Stimulated activated CD8-positive, alpha-beta memory T cell treated with anti-CD3 and anti-CD28 coated beads, Interleukin-2, amount 100 ng/mL, for 1 hour (primary cell): ENCODE data around the gene CREB3L2.
"Not testable (repeated sequence)": the region's sequence is repeated elsewhere in the genome, so short reads cannot be mapped to it uniquely, and the experiment has no call there.

Source experiments
- DNase-seq, 2 donors: peaks; one replicate each; pipeline ENCODE4 v3.0.0-alpha.2; 2020; ENCODE audit warnings: low read depth in 2 of 2

The CREB3L2 gene

GRCh38 chr7:137933270-137934017 is 68.4 kb downstream of the CREB3L2 start:
- no peak for DNase-seq

- DNase-seq: no peak
These were observed 69.0 kb downstream of the CREB3L2 start for GRCh38 chr7:137932881-137933269.

GRCh38 chr7:137931823-137932222 is 70.1 kb downstream of the CREB3L2 start:
- DNase-seq: no peak

- no peak for DNase-seq
These were observed 71.3 kb downstream of the CREB3L2 start for GRCh38 chr7:137930581-137930980.

GRCh38 chr7:137928626-137929025 is 73.3 kb downstream of the CREB3L2 start:
- no peak for DNase-seq

GRCh38 chr7:137927386-137927785 is 74.5 kb downstream of the CREB3L2 start:
- DNase-seq: no peak

- DNase-seq: not testable (repeated sequence)
These were observed 75.7 kb downstream of the CREB3L2 start for GRCh38 chr7:137926206-137926605.

DNA sequence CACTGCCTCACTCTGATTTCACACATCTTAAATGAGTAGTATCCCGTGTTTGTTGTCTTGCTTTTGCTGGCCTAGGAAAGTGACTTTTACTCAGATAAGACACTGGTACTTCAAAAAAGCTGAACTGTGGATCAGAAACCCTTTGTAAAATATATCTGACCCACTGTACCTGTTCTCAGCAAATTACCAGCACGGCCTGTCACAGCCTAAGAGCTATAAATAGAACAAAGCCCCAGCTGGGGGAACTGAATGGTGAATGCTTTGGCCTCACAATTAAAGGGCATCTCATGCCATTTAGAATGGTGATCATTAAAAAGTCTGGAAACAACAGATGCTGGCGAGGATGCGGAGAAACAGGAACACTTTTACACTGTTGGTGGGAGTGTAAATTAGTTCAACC is 76.1 kb downstream of the CREB3L2 start:
- DNase-seq: no peak

GRCh38 chr7:137925091-137925490 is 76.8 kb downstream of the CREB3L2 start:
- DNase-seq: no peak

GRCh38 chr7:137923380-137923779 is 78.5 kb downstream of the CREB3L2 start:
- no peak for DNase-seq

- no peak for DNase-seq
These were observed 81.1 kb downstream of the CREB3L2 start for GRCh38 chr7:137920637-137921399.

DNA sequence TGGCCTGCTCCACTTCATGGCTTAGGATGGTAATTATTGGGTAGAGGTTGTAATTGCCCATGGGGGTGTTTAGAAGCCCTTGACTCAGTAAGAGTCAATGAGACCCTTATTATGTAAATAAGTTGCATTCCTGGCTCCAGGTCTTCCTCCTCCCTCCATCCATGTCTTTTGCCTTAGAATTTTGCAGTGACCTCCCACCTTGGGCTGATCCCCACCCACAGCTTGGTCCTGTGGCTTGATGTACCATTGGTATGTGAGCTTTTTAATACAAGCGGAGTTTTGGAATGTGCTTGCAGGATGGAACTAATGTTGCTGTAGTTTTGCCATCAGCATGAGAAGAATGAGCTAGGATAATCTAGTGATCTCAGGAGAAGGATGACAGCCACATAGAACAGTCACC is 81.9 kb downstream of the CREB3L2 start:
- DNase-seq: no peak

DNA sequence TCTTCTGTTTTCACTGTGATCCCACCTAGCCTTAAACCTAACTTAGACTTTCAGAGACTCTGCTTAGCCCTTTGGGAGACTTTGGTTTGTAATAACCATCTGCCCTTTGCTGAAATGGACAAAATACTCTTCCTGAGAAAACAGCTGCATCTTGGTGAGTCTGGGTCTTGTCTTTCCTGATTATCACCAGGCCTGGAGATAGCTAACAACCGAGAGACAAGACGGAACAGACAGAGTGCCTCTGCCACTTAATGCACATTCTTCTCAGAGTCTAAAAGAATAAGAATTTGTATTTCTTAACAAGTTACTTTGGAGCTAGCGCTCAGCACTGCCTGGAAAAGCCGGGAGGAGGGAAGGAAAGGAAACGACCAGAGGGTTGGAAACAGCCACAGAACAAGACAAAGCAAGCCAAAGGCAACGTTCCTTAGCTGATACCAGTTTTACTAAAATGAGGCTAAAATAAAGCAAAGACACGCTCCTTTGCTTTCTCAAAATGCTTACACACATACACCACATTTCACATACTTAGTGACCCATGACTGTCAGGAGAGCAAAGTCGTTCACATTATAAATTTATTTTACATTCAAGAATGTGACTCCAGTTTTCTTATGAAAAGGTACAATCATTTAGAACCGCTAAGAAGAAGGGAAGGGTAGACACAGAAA is 84.8 kb downstream of the CREB3L2 start:
- DNase-seq: no peak

DNA sequence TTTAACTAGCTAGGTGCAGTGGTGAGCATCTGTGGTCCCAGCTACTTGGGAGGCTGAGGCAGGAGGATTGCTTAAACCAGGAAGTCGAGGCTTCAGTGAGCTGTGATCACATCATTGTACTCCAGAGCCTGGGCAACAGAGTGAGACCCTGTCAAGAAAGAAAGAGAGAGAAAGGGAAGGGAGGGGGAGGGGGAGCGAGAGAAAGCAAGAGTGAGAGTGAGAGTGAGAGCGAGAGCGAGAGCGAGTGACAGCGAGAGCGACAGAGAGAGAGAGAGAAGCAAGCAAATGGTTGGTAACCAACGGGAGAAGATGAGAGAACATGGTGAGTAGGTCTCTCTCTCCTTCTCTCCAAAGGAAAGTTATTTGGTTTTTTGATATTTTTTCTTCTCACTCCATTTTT is 85.3 kb downstream of the CREB3L2 start:
- DNase-seq: no peak

DNA sequence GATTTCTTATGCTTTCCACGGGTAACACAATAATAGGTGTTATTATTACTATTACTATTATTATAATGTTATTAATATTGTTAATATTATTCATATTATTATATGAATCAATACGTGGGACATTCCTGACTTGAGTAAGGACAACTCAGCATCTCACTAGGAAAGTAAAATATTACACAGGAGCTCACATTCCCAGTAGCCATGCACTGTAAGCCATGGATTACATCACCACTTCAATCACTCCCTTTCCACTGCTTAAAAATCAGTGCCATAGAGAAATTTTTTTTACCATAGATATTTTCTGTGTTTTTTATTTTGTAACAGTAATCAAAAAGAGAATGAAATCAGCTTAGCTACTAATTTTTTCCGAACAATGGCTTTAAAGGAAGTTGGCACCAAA is 86.6 kb downstream of the CREB3L2 start:
- DNase-seq: no peak

GRCh38 chr7:137913985-137914384 is 87.9 kb downstream of the CREB3L2 start:
- DNase-seq: no peak

DNA sequence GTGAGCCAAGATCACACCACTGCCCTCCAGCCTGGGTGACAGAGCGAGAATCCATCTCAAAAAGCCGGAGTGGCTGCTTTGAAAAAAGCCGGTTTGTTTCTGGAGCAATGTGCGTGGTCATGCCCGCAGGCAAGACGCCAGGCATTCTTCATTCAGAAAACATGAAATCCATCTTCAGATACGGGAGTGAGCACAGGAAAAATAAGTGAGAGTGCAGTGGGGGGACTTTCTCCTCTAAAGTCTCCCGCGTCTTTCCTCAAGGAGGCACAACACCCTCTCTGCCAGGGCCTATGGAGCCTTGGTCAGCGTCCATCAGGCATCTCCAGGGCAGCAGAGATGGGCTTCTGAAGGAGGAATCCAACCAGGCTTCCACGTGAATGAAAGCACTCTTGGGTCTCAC is 92.8 kb downstream of the CREB3L2 start:
- no peak for DNase-seq

DNA sequence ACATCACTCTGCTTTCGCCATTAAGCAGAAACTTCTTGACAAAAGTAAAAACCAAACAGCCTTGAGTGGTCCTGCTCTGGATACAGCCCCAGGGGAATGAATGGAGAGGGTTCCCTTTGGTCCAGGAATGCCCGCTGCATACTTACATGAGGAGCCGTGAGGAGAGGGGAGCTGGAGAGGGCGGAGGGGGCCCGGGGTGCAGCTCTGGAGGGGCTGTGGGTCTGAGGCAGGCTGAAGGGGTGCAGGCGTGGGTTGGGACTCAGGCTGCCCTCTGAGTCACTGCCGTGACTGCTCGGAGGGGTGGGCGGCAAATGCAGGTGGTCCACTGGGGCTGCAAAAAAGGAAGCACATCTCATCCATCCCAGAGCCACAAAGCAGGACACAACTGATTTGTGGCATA is 93.8 kb downstream of the CREB3L2 start:
- DNase-seq: no peak

DNA sequence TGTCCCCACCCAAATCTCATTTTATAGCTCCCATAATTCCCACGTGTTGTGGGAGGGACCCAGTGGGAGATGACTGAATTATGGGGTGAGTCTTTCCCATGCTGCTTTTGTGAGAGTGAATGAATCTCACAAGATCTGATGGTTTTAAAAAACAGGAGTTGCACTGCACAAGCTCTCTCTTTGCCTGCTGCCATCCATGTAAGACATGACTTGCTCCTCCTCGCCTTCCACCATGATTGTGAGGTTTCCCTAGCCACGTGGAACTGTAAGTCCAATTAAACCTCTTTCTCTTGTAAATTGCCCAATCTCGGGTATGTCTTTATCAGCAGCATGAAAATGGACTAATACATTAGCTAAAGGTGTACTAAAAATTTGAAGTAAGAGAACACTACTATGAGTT is 95.2 kb downstream of the CREB3L2 start:
- not testable (repeated sequence) for DNase-seq

- DNase-seq: no peak
These were observed 97.1 kb downstream of the CREB3L2 start for GRCh38 chr7:137904833-137905232.

DNA sequence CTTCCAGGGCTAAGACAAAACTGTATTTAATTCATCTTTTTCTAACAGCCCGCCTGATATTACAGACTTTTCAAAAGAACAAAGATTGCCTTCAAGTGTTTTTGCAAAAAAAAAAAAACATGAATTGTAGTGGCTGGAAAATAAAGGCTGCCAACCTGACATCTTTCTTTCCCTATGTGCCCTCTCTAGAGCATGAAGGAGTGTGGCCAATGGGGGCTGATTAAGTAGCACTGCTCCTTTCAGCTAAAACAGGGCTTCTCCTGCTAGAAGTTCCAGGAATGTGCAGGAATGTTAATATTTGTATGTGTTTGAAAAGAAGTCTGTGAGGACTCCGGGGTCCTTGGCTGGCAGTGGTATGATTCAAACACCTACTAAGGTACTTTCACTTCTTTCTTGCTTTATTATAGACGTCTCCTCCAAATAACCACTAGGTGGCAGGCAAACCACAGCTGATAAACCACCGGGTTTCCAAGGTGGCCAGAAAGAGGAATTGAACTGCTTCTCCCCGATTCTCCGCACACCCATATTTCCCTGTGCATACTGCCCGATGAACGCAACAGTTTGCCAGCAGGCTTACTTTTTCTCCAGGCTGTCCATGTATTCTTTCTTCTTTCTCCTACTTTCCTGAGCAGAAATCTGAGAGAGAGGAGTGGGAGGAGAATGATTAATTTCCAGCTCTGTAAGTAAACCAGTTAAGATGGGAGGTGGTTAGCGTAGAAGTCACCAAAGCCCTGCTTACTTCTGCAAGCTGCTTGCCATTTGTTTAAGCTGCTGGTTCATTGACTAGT is 98.3 kb downstream of the CREB3L2 start:
- peak; percentile 26 to 41 for DNase-seq

DNA sequence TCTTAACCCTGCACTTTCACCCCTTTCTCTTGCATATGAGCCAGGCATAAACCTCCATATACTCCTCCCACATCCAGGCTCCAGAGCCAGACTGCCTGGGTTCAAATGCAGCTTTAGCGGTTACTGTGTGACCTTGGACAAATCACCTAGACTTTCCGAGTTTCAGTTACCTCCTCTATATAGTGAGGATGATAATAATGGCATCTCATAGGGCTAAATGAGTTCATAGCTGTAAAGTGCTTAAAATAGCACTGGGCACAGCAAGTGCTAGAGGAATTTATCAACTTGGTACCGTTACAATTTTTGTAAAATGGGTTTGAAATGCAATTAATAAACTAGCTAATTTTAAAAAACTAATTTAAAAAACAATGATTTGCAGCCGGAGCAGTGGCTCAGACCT is 101.7 kb downstream of the CREB3L2 start:
- no peak for DNase-seq
